NCI-H1694 (cell line): ENCODE measurements around the gene KRTAP2-2.
"Not testable (repeated sequence)": the region's sequence is repeated elsewhere in the genome, so short reads cannot be mapped to it uniquely, and the experiment has no call there.

ENCODE experiments used
- DNase-seq: peaks from one replicate; lab custom pipeline; 2025; lab: John Stamatoyannopoulos, UW

The KRTAP2-2 gene

DNA sequence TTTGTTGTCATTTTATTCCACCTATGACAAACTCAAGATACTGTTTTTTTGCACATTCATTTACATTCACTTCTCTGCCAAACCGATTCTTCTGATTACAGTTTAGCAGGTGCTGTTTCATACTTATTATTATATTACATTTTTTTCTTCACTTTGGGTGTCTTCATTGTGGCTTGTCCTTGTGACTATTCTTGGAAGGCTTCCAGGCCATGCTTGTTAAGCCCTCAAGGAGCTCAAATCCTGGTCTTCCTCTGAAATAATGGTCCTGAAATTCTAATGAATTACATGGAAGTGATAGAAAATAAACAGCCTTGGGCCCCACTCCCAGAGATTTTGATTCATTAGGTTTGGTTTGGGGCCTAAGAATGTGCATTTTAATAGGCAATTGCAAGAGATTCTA, 9.3 kb upstream of the KRTAP2-2 start:
- no peak for DNase-seq

GRCh38 chr17:41063449-41063848, 8.4 kb upstream of the KRTAP2-2 start:
- DNase-seq, result no peak

- no peak for DNase-seq
These were observed 6.9 kb upstream of the KRTAP2-2 start for GRCh38 chr17:41061964-41062363.

DNA sequence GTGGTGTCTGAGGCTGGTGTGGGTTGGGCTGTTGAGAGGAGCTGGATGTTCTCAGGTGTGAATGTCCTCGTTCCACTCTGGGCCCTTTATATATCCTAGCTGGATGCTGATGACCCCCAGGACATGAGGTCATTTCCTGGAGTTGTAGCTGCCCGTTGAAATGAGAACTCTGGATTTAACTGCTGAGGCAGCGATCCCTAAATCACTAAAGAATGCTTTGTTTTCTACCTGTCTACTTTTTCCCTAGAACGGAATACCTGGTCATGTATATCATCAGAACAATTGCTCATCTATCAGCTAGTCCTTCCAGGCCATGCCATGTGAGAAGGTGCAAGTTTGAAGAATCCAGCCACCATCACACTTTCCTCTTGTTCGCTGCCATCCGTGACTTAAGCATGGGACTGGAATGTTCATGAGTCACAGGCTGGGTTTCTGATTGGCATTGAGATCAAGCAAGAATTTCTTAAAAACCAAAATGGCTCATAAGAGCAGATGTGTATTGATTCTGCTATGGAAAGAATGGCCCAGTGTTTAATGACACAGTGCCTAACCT, 5.1 kb upstream of the KRTAP2-2 start, which contains the start of gene KRTAP2-3:
Gene KRTAP2-3, minus strand, starts transcription at position 63 of the 553 bp plus-strand sequence. CDS start 64 bp downstream, outside the sequence.
- no peak for DNase-seq

GRCh38 chr17:41059276-41060051, 4.4 kb upstream of the KRTAP2-2 start:
- DNase-seq, result not testable (repeated sequence)

GRCh38 chr17:41058741-41059140, 3.7 kb upstream of the KRTAP2-2 start:
- DNase-seq, result no peak

- DNase-seq, result no peak
These were observed 2.5 kb upstream of the KRTAP2-2 start for GRCh38 chr17:41057547-41057946.

GRCh38 chr17:41054556-41054955, 474 bp downstream of the KRTAP2-2 start:
- DNase-seq, result not testable (repeated sequence)

DNA sequence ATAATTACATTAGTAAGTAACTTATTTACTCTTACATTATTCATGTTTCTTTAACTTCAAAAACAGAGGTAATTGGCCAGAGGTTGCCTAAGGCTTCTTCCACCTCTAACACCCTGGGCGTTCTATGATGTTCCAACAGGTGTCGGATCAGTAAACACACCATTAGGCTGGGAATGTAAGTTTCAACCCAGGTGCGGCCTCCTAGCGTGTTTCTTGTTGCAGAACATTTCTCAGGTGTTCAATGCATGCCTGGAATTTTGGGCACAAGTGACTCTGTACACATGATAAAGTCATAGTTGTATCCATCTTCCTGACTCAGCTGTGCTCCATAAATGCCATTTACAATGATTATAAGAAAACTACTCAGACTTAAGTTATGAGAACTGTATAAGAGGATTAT, 1.0 kb downstream of the KRTAP2-2 start:
- DNase-seq, result no peak

GRCh38 chr17:41052566-41052965, 2.5 kb downstream of the KRTAP2-2 start:
- DNase-seq, result no peak

- DNase-seq, result no peak
These were observed 5.9 kb downstream of the KRTAP2-2 start for GRCh38 chr17:41049110-41049509.

DNA sequence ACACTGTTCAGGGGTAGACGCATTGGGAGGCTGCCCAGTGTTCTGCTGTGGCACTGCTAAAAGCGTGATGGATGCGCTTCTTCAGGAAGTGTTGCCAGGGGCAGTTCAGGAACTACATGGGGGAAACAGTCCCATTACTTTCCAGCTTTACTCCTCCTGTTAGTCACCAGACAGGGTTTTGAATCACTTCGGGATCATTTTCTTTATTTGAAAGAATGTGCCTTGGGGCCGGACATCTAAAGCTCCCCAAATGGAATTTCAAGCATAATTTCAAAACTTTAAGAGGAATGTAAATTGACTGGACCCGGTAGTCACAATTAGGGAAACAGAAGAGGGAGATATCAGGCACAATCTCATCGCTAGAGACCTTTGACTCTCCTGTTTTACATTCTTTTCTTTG, 6.6 kb downstream of the KRTAP2-2 start:
- DNase-seq, result no peak

DNA sequence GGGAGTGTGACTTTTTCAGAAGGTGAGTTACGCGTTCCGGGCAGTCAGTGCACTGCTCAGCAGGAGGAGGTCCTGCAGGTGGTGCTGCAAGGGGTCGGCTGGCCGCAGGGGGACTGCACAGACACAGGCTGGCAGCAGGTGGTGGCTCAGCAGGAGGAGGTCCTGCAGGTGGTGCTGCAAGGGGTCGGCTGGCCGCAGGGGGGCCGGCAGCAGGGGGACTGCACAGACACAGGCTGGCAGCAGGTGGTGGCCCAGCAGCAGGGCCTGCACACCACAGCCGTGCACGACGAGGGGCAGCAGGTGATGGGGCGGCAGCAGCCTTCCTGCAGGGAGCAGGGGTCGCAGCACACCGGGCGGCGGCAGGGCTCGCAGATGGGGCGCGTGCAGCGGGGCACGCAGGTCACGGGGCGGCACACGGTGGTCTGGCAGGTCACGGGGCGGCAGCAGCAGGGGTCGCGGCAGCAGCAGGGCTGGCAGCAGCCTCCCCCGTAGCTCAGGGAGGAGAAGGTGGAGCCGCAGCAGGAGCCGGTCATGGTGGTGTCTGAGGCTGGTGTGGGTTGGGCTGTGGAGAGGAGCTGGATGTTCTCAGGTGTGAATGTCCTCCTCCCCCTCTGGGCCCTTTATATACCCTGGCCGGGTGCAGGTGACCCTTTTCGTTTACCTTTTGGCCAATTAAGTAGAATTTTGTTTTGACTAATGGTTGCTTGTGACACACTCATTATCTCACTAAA, 8.1 kb downstream of the KRTAP2-2 start, which contains the start of gene KRTAP2-1:
Gene KRTAP2-1, minus strand, starts transcription at position 582 of the 731 bp plus-strand sequence. Its CDS starts 49 bp downstream, at position 533.
- DNase-seq, result not testable (repeated sequence)

- DNase-seq, result no peak
These were observed 12.1 kb downstream of the KRTAP2-2 start for GRCh38 chr17:41042953-41043352.

DNA sequence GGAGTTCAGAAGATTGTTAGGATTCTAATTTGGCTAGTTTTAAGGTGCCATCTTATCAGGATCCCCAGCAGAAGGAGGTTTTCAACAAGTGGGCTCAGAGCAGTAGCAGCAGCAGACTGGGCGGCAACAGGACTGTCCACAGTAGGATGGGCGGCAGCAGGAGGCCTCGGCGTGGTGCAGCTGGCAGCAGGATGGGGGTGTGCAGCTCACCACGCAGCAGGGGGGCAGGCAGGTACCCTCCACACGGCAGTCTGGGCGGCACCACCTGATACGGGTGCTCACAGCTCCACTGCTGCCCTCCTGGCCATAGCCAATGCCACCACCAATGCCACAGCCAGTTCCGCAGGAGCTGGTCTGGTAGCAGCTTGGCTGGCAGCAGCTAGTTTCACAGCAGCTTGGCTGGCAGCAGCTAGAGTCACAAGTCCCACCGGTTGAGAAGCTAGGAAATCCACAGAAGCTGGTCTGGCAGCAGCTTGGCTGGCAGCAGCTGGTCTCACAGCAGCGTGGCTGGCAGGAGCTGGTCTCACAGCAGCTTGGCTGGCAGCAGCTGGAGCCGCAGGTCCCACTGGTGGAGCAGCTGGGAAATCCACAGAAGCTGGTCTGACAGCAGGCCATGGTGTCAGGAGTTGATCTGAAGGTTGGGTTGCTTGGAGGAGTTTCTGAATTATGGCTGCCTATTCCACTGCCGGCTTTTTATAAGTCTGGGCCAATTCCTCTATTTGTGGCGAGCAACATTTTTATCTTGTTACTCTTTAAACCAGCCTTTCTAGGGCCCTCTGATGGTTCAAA, 14.1 kb downstream of the KRTAP2-2 start, which contains the start of gene KRTAP1-1:
Gene KRTAP1-1, minus strand, starts transcription at position 668 of the 789 bp plus-strand sequence. Its CDS starts 53 bp downstream, at position 615.
- DNase-seq, result not testable (repeated sequence)

DNA sequence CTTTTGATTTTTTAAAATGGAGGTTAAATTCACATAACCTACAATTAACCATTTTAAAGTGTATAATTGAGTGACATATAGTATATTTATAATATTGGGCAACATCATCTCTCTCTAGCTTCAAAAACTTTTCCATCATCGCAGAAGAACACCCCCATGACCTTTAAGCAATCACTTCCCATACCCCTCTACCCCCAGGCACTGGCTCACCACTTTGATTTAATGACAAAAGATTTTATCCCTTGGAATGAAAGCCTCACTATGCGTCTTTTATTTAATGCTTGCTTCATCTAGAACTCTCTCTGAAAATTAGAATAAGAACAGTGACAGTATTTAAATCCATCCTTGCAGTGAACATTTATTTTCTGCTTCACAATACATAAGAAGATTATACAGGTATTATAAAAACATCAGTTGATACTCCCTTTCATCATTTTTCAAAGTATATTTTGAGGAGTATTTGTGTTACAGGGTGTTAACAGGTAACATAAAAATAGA, 17.1 kb downstream of the KRTAP2-2 start:
- DNase-seq, result no peak

- not testable (repeated sequence) for DNase-seq
These were observed 20.6 kb downstream of the KRTAP2-2 start, which contains the start of gene KRTAP1-3 for GRCh38 chr17:41034346-41034935. KRTAP1-3 (minus strand) TSS chr17:41034874; CDS start chr17:41034821, 53 bp downstream.

GRCh38 chr17:41029633-41030245, 25.3 kb downstream of the KRTAP2-2 start, which contains the start of gene KRTAP1-4:
KRTAP1-4 (minus strand) TSS chr17:41030195; CDS start chr17:41030078, 117 bp downstream.
- DNase-seq, result no peak

- no peak for DNase-seq
These were observed 28.1 kb downstream of the KRTAP2-2 start, which contains the start of gene KRTAP1-5 for GRCh38 chr17:41026715-41027471. KRTAP1-5 (minus strand) TSS chr17:41027208; CDS start chr17:41027155, 53 bp downstream.
